PC-9 (cell line): ENCODE measurements around the gene SPIRE2. TPM values are rescaled to one million over a fixed set of nuclear protein-coding genes. Genes with fewer than 3 reads are reported as not detected.

Experiments used
- BruUV-seq: library from RNA; stranded (reverse); fragments of 400-500 nt; replicated peaks from 2 replicates; lab custom pipeline; 2021; lab: Mats Ljungman, UMichigan
- CTCF ChIA-PET: fragments of 300-600 bp; sonication (Branson Sonifier 250); formaldehyde crosslinking; loops from one replicate; lab custom pipeline; 2022; ENCODE audit warnings: antibody characterized with exemption; lab: Charles Lee
- POLR2A ChIA-PET: fragments of 300-600 bp; sonication (Branson Sonifier 250); formaldehyde crosslinking; loops from one replicate; lab custom pipeline; 2022; ENCODE audit warnings: antibody characterized with exemption; ENCODE audit not compliant: unreplicated experiment; lab: Charles Lee
- DNase-seq, 2 experiments: peaks; one replicate each; pipeline versions ENCODE4 v3.0.0 to v3.0.0-alpha.2; 2015 to 2022; ENCODE audit warnings: mixed read lengths in 1 of 2
- H2AFZ ChIP-seq: fragments of 200-600 bp; sonication (generic); 2 replicates; pipeline ENCODE4 v1.8.1; 2017; ENCODE audit warnings: antibody characterized with exemption
- H3F3A ChIP-seq: fragments of 200-600 bp; sonication (generic); 2 replicates; pipeline ENCODE4 v1.8.1; 2017; ENCODE audit warnings: antibody characterized with exemption, mild to moderate bottlenecking, low read depth; ENCODE audit not compliant: insufficient read depth
- H3K27ac ChIP-seq: fragments of 200-600 bp; sonication (generic); 2 replicates; pipeline ENCODE4 v1.6.1; 2016; ENCODE audit warnings: mixed run types
- H3K27me3 ChIP-seq: fragments of 200-600 bp; sonication (generic); 2 replicates; pipeline ENCODE4 v1.6.1; 2016; ENCODE audit warnings: low read depth, mixed run types; ENCODE audit not compliant: insufficient read depth
- H3K36me3 ChIP-seq: fragments of 200-600 bp; sonication (generic); 2 replicates; pipeline ENCODE4 v1.6.1; 2016; ENCODE audit warnings: low read depth, mixed run types
- H3K4me1 ChIP-seq: fragments of 200-600 bp; sonication (generic); replicated peaks from 2 replicates; pipeline ENCODE4 v1.6.1; 2016; ENCODE audit warnings: mixed run types; ENCODE audit not compliant: insufficient read depth
- H3K4me2 ChIP-seq: fragments of 200-600 bp; sonication (generic); 2 replicates; pipeline ENCODE4 v1.6.1; 2017; ENCODE audit warnings: mixed run types
- H3K4me3 ChIP-seq: fragments of 200-600 bp; sonication (generic); 2 replicates; pipeline ENCODE4 v1.6.1; 2016; ENCODE audit warnings: mixed run types
- H3K79me2 ChIP-seq: fragments of 200-600 bp; sonication (generic); 2 replicates; pipeline ENCODE4 v1.6.1; 2017; ENCODE audit warnings: low read depth, mixed run types
- H3K9me2 ChIP-seq: fragments of 200-600 bp; sonication (generic); 2 replicates; pipeline ENCODE4 v1.8.1; 2017; ENCODE audit warnings: mild to moderate bottlenecking; ENCODE audit not compliant: insufficient read depth
- H3K9me3 ChIP-seq: fragments of 200-600 bp; sonication (generic); 2 replicates; pipeline ENCODE4 v1.8.1; 2016; ENCODE audit warnings: low read depth; ENCODE audit not compliant: insufficient read depth
- H4K20me1 ChIP-seq: fragments of 200-600 bp; sonication (generic); 2 replicates; pipeline ENCODE4 v1.8.1; 2017; ENCODE audit not compliant: insufficient read depth
- CTCF ChIP-seq: fragments of 200-600 bp; sonication (generic); conservative IDR thresholded peaks from 2 replicates; pipeline ENCODE4 v1.6.1; 2017; ENCODE audit warnings: mixed run types, antibody characterized with exemption, mild to moderate bottlenecking, moderate library complexity
- EZH2 ChIP-seq: fragments of 200-600 bp; sonication (generic); IDR thresholded peaks from 2 replicates; pipeline ENCODE4 v1.8.0; 2017; ENCODE audit warnings: antibody characterized with exemption, low read depth
- intact Hi-C: fragments of 100-400 bp; cut with micrococcal nuclease; formaldehyde crosslinking; loops from one replicate; pipeline ENCODE4 v1.10.0; 2022; ENCODE audit not compliant: unreplicated experiment
- total RNA-seq: library from RNA; stranded (reverse); gene quantifications from 2 replicates; pipeline ENCODE4 v1.2.3, GENCODE V29; 2021

SPIRE2 gene
- total RNA-seq, 1 experiment from 2014 or later = 34.5 TPM

GRCh38 chr16:89918453-89919347 is 90.4 kb downstream of the SPIRE2 start, which contains the start of gene MC1R:
Gene MC1R, plus strand, starts transcription at chr16:89918862. Its CDS starts 397 bp downstream, at chr16:89919259.
- no peak within 1 kb of the TSS for H3K27ac ChIP-seq
- no peaks in the 10 kb centered on the region for H3K9me2 ChIP-seq
- H4K20me1 ChIP-seq = no peaks in the 10 kb centered on the region
- H3K4me2 ChIP-seq = peak within 1 kb of the TSS; percentile 72
- H3F3A ChIP-seq = peaks cover 27% of the 10 kb centered on the region; the same call in 1 of the 2 replicates
- no peak for DNase-seq
- H3K4me3 ChIP-seq = no peak within 1 kb of the TSS; the same call in 1 of the 2 replicates
- CTCF ChIA-PET = no interaction called here
- H3K36me3 ChIP-seq = no peaks in the 10 kb centered on the region
- no peak within 1 kb of the TSS for H2AFZ ChIP-seq
- BruUV-seq = no TSS peak
- H3K79me2 ChIP-seq = no peaks in the 10 kb centered on the region
- H3K4me1 ChIP-seq = peaks cover 40% of the 10 kb centered on the region
- no peaks in the 10 kb centered on the region for H3K27me3 ChIP-seq
- POLR2A ChIA-PET = no interaction called here
- intact Hi-C loops = loop anchor here (5.0 kb wide), 1 partner anchor 104 kb away; no protein-coding TSS in a partner anchor
- TF ChIP-seq EZH2 = no peak
- TF ChIP-seq CTCF = no peak
- H3K9me3 ChIP-seq = no peaks in the 10 kb centered on the region

- Histone ChIP-seq H3K36me3 (no peaks in the 10 kb centered on the region), H3K4me3 (no peak overlapping the region), H4K20me1 (no peaks in the 10 kb centered on the region), H3K27me3 (no peaks in the 10 kb centered on the region), H3K4me2 (no peak overlapping the region), H2AFZ (no peak overlapping the region), H3F3A (peaks cover 25% of the 10 kb centered on the region; the same call in 1 of the 2 replicates), H3K9me2 (no peaks in the 10 kb centered on the region), H3K79me2 (no peaks in the 10 kb centered on the region), H3K9me3 (no peaks in the 10 kb centered on the region), H3K4me1 (peaks cover 42% of the 10 kb centered on the region), H3K27ac (no peak overlapping the region)
- no TSS peak for BruUV-seq
- intact Hi-C loops = loop anchor here (5.0 to 10.0 kb wide), 3 partner anchors 103 to 217 kb away; partner anchors contain the start of gene SPATA2L
- POLR2A ChIA-PET = interaction anchor here (0.6 kb wide), 1 partner anchor 124 kb away, joined by 3 read pairs; no protein-coding TSS in a partner anchor
- TF ChIP-seq EZH2 (no peak), CTCF (no peak)
- DNase-seq = no peak
- CTCF ChIA-PET = no interaction called here
Measured at GRCh38 chr16:89919535-89920406, 91.5 kb downstream of the SPIRE2 start.

- Histone ChIP-seq H3K9me2 (no peaks in the 10 kb centered on the region), H3K79me2 (no peaks in the 10 kb centered on the region), H2AFZ (no peak overlapping the region), H3K4me2 (no peak overlapping the region), H3K36me3 (no peaks in the 10 kb centered on the region), H3K27me3 (no peaks in the 10 kb centered on the region), H3K4me1 (peaks cover 45% of the 10 kb centered on the region), H3K9me3 (no peaks in the 10 kb centered on the region), H3F3A (peaks cover 33% of the 10 kb centered on the region; the same call in 1 of the 2 replicates), H4K20me1 (0 out of 2 replicates have a peak, but pooled peaks cover 3% of the 10 kb centered on the region), H3K27ac (no peak overlapping the region), H3K4me3 (no peak overlapping the region)
- intact Hi-C loops = loop anchor here (5.0 to 10.0 kb wide), 2 partner anchors 124 to 218 kb away; partner anchors contain the start of gene SPATA2L
- BruUV-seq = no TSS peak
- no peak for DNase-seq
- POLR2A ChIA-PET = interaction anchor here (0.6 kb wide), 1 partner anchor 123 kb away, joined by 3 read pairs; no protein-coding TSS in a partner anchor
- TF ChIP-seq EZH2 (no peak), CTCF (no peak)
- CTCF ChIA-PET = no interaction called here
Measured at GRCh38 chr16:89920723-89921122, 92.4 kb downstream of the SPIRE2 start.
